Kidney epithelial cell (primary cell): ENCODE data around the gene BRD9. TPM values are rescaled to one million over a fixed set of nuclear protein-coding genes. Genes with fewer than 3 reads are reported as not detected.

Experiments
- DNase-seq: peaks from one replicate; pipeline ENCODE4 v3.0.0-alpha.2; 2010; ENCODE audit warnings: low read depth
- H3K27me3 ChIP-seq: 2 replicates; pipeline ENCODE4 v1.6.0; 2011; ENCODE audit warnings: low read length; ENCODE audit not compliant: control insufficient read depth, insufficient read depth
- H3K36me3 ChIP-seq: 2 replicates; pipeline ENCODE4 v1.5.1; 2011; ENCODE audit warnings: low read length; ENCODE audit not compliant: control insufficient read depth, insufficient read depth
- H3K4me3 ChIP-seq: 2 replicates; pipeline ENCODE4 v1.5.1; 2011; ENCODE audit warnings: low read depth, mild to moderate bottlenecking, control low read depth, low read length
- CTCF ChIP-seq: IDR thresholded peaks from 2 replicates; pipeline ENCODE4 v1.5.1; 2011; ENCODE audit warnings: mild to moderate bottlenecking, moderate library complexity, low read length, control low read depth, inconsistent platforms; ENCODE audit not compliant: insufficient read depth, poor library complexity, severe bottlenecking
- total RNA-seq: library from RNA; depleted of rRNA; stranded (reverse); fragments of >200 nt; gene quantifications from 2 replicates; pipeline ENCODE4 v1.2.3, GENCODE V29; 2015

Gene BRD9
- total RNA-seq, 1 donor from 2014 or later: 47.3 TPM

GRCh38 chr5:859798-860296, 32.8 kb downstream of the BRD9 start:
- DNase-seq: no peak
- H3K36me3 ChIP-seq: no peaks in the 10 kb centered on the region
- H3K4me3 ChIP-seq: no peak overlapping the region
- H3K27me3 ChIP-seq: no peaks in the 10 kb centered on the region
- no peak for TF ChIP-seq CTCF

GRCh38 chr5:859391-859790, 33.2 kb downstream of the BRD9 start:
- no peak for DNase-seq
- Histone ChIP-seq H3K27me3 (no peaks in the 10 kb centered on the region), H3K36me3 (no peaks in the 10 kb centered on the region), H3K4me3 (no peak overlapping the region)
- no peak for TF ChIP-seq CTCF

- no peak for TF ChIP-seq CTCF
- DNase-seq: no peak
- H3K36me3 ChIP-seq: no peaks in the 10 kb centered on the region
- no peak overlapping the region for H3K4me3 ChIP-seq
- H3K27me3 ChIP-seq: peaks cover 3% of the 10 kb centered on the region
These were observed 33.9 kb downstream of the BRD9 start for GRCh38 chr5:858726-859125.

GRCh38 chr5:856531-857425, 35.8 kb downstream of the BRD9 start:
- TF ChIP-seq CTCF: no peak
- no peak for DNase-seq
- H3K36me3 ChIP-seq: no peaks in the 10 kb centered on the region
- H3K4me3 ChIP-seq: no peak overlapping the region
- peaks cover 13% of the 10 kb centered on the region for H3K27me3 ChIP-seq

GRCh38 chr5:855771-856530, 36.6 kb downstream of the BRD9 start:
- peaks cover 20% of the 10 kb centered on the region for H3K27me3 ChIP-seq
- TF ChIP-seq CTCF: no peak
- no peak for DNase-seq
- H3K4me3 ChIP-seq: no peak overlapping the region
- no peaks in the 10 kb centered on the region for H3K36me3 ChIP-seq
